ENCODE results near the gene TRIM31.

Gene TRIM31

DNA sequence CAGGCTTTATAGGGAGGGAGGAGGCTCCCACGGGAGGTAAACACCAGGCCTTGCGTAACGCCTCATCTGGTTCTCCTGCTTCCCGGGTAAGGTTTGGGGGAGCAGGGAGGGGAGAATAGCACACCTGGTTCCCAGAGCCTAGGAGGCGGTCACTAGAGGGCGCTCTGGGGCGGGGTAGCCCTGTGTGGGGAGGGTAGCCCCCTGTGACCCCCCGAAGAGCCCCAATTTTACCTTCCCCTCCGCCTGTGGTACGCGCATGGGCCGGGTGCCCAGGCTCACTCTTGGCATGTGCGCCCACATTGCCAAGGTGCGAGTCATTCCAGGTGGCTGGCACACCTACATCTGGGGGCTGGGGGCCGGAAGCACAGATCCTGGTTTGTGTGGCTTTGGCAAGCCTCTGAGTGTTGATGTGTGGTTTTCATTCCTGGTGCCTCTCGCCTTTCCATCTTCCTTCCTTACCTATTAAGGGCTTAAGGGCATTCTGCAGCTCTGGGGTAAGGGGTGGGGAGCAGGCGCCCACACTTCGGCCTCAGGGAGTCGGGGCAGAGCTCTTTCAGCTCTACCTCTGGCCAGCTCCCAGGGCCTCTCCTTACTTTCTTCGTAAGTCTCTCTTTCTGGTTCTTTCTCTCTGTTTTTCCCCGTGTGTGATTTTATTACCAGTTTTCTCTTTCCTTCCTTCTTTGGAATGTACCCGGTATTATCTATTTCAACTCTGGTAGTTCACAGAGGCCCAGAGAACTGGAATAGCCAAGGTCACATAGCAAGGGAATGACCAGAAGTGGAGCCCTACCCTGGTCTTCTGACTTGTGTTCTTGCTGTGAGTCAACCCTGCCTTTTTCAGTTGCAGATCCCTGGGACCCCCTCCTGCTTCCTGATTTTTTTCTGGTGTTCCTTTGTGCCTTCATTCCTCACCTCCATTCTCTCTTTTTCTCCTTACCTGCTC lies 36.8 kb downstream of the TRIM31 start:
- FAIRE-seq, result no peak
- DNase-seq (ENCODE audit: low spot score), result peak; percentile 79

DNA sequence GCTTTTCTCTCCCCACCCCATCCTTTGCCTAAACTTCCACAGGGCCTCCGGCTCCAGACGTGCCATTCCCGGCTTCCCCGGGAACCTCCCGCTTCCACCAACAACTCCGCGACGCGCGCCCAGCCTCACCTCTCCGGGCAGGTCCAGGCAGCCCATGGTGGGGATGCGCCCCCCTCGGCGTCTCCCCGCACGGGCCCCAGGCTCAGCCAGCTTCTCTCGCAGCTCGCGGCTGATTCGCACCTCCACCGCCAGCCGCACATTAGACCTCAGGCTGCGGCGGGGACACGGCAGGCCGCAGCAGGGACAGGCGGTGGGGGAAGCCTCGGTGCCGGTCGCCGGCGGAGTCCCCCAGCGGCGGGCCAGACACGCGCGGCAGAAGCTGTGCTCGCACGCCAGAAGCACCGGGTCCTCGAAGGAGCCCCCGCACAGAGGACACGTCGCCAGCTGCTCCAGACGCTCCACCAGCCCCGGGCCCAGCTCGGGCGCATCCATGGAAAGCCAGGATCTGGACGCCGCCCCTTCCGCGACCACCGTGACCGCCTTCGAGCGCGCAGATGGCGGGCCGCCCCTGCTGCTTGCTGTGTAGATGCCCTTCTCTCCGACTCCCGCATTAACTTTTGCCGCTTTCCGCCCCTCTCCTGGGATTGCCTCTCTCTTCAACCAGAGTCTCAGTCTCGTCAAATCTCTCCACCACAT lies 37.6 kb downstream of the TRIM31 start, which contains the start of gene RNF39:
Gene RNF39 (minus strand): TSS at position 676 of the 696 bp plus-strand sequence. CDS start 184 bp downstream, at position 492.
- no peak for FAIRE-seq

GRCh38 chr6:30074331-30075093 lies 38.4 kb downstream of the TRIM31 start:
- DNase-seq (ENCODE audit: low spot score) (no peak), FAIRE-seq (no peak)

More for the DNA sequence above, 37.6 kb downstream of the TRIM31 start, which contains the start of gene RNF39:
- DNase-seq (ENCODE audit: low spot score), result no peak

DNA sequence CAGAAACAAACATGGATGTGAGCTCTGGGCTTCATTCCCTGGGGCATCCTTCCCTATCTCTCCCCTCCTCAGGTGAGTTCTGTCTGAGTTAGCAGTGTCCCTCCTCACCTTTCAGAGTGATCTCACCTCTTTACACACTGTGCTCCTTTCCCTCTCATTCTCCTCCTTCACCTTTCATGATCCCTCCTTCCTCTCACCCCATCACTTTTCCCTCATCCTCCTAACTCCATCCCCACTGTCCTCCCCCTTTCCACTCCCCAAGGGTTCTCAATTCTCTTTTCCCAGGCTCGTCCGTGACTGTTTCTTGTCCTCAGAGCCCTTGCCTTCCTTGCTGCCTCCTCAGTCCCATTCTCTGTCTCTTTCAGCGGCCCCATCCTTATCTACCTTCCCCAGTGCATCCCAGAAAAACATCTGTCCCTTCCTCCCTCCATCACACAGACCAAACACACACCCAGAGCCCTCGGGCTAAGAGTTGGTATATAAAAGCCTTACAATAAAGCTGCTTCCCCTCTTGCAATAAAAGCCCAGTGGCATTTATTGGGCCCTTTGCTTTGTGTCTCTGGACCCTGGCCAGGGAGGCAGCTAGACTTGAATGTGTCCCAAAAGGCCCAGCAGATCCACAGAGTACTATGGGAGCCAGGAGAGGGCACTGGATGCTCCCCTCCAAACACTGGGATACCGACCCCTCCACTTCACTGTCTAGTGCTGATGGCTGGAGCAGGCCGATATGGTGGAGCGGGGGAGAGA lies 39.2 kb downstream of the TRIM31 start:
- FAIRE-seq (no peak), DNase-seq (ENCODE audit: low spot score) (no peak)

DNA sequence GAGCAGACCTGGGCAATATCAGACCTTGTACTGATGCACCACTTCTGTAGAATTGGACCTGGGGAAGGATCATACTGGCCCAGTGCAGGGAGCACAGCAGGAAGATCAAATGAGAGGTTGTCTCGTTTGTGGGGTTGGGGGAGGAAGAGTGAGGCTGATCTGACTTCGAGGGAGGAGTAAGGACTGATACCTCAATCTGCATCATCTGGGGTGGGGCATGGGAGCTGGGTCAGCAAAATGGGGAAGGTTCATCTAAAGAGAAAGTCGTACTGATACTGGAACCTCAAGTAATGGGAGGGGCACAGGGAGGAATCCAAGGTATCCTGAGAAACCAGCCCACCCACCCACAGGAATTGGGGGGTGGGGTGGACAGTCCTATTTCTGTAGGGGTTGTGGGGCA lies 41.0 kb downstream of the TRIM31 start:
- no peak for FAIRE-seq
- no peak for DNase-seq (ENCODE audit: low spot score)

GRCh38 chr6:30071081-30071818 lies 41.6 kb downstream of the TRIM31 start:
- DNase-seq (ENCODE audit: low spot score), result no peak

GRCh38 chr6:30067460-30068139 lies 45.3 kb downstream of the TRIM31 start:
- FAIRE-seq (no peak), DNase-seq (ENCODE audit: low spot score) (no peak)

More at GRCh38 chr6:30071081-30071818, 41.6 kb downstream of the TRIM31 start:
- no peak for FAIRE-seq

GRCh38 chr6:30066577-30067459 lies 46.1 kb downstream of the TRIM31 start, which contains the start of gene PPP1R11:
TSS of gene PPP1R11 (plus strand) at chr6:30067198. CDS start at chr6:30067411, 213 bp downstream.
- FAIRE-seq, result peak; percentile 68

DNA sequence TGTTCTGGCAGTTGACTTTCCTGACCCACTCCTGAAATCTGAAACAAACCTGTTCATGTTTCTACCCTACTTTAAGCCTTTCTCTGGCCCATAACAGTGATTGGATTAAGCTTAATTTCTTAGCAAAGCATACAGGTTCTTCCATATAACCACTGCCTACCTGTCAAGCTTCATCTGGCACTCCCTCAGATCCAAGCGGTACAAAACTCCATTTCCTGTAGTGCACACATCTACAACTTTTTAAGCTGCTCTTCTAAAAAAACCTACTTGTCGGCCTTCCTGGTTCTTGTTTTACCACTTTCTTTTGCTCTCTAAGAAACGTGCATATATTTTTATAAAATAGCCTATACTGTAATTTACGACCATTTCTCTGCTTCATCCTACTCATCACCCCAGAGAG lies 46.8 kb downstream of the TRIM31 start:
- FAIRE-seq, result no peak

More at GRCh38 chr6:30066577-30067459, 46.1 kb downstream of the TRIM31 start, which contains the start of gene PPP1R11:
- peak; percentile 98 for DNase-seq (ENCODE audit: low spot score)

DNA sequence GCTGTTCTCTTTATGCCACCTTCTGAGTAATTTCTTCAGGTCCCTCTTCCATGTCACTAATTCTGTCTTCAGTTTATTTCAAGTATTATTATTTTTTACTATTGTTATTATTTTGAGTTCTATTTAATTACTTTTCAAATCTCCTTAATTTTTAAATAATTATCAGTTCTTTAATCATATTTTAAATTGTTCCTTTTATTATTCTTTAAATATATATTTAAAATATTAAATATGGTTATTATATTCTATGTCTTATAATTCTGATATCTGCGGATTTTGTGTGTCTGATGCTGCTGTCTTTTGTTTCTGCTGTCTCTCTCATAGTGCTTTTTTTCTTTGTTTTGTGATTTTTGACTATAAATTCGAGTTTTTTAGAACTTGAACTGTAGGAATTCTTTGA lies 49.6 kb downstream of the TRIM31 start:
- DNase-seq (ENCODE audit: low spot score) (no peak), FAIRE-seq (no peak)

More for the DNA sequence above, 46.8 kb downstream of the TRIM31 start:
- no peak for DNase-seq (ENCODE audit: low spot score)

DNA sequence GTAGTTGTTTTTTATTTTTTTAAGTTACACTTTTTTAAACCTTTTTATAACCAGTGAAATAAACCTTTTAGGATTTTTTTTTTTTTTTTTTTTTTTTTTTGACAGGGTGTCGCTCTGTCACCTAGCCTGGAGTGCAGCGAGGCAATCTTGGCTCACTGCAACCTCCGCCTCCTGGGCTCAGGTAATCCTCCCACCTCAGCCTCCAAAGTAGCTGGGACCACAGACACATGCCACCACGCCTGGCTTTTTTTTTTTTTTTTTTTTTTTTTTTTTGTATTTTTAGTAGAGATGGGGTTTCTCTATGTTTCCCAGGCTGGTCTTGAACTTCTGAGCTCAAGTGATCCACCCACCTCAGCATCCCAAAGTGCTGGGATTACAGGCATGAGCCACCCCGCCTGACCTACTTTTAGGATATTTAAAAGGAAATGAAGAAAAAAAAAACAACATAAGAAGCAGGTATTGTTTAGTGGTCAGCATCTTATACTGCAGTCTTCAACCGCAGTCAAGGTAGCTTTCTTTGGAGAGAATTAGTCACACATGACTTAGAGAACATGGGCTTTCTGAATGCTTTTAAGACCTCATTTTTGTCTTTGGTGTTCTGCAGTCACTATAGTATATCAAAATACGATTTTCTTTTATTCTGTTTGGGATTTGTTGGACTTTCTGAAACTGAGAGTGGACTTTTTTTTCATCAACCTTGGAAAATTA lies 50.3 kb downstream of the TRIM31 start:
- no peak for DNase-seq (ENCODE audit: low spot score)

GRCh38 chr6:30061858-30062458 lies 50.9 kb downstream of the TRIM31 start:
- peak; percentile 13 for DNase-seq (ENCODE audit: low spot score)
- no peak for FAIRE-seq

More for the DNA sequence above, 50.3 kb downstream of the TRIM31 start:
- FAIRE-seq, result no peak

DNA sequence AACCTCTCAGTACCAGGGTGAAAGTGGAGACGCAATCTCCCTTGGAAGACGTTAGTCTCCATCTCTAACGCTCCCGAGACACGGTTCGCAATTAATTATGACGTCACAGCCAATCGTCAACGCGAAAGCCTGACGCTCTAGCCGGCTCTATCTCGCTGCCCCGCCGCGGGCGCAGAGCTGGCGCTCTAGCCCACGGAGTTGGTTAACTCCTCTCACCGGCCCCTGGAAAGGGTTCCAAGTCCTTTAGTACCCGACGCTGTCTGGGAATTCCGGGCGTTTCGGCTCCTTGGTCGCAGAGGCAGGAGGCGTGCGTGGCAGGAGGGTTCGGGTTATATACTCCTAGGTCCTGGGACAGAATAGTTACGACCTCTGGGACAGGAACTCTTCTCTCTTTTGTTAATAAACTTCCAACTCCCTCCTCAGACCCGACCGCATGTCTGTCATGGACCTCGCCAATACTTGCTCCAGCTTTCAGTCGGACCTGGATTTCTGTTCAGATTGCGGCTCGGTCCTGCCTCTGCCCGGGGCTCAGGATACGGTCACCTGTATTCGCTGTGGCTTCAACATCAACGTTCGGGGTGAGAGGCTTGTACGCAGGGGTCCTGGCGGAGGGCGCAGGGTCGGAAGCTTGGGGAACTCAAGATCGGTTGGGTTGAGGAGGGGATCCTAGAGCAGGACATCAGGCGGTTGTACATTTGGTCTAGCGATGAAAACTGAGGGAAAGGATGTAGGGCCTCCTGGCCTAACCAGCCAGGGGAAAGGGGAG lies 51.6 kb downstream of the TRIM31 start, which contains the start of gene POLR1H:
Gene POLR1H (plus strand): TSS at position 174 of the 766 bp plus-strand sequence. CDS start 260 bp downstream, at position 434.
- no peak for FAIRE-seq
- DNase-seq (ENCODE audit: low spot score), result peak; percentile 96

- DNase-seq (ENCODE audit: low spot score), result peak; percentile 18
These were observed 52.2 kb downstream of the TRIM31 start for GRCh38 chr6:30060606-30061091.

DNA sequence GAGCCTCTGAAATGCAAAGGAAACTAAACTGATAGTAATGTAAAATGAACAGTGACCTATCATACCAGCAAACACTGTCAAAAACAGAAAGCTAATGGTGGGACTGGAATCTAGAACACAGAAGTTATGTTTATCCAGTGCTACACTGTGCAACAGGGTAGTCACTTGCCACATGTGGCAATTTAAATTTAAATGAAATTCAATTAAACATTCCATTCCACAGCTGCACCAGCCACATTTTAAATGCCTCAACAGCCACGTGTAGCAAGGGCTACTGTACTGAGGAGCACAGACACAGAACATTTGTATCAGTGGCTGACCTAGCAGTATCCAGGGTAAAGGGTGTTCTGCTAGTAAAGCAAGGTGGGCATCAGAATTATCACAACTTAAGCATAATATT lies 57.4 kb downstream of the TRIM31 start:
- DNase-seq (ENCODE audit: low spot score) (no peak), FAIRE-seq (peak; percentile 40)

More at GRCh38 chr6:30060606-30061091, 52.2 kb downstream of the TRIM31 start:
- FAIRE-seq, result no peak

- no peak for FAIRE-seq
These were observed 59.2 kb downstream of the TRIM31 start for GRCh38 chr6:30053682-30054081.

More at GRCh38 chr6:30053682-30054081, 59.2 kb downstream of the TRIM31 start:
- no peak for DNase-seq (ENCODE audit: low spot score)

Data from urothelium cell line (cell line).